Esophagus (tissue), 2 donors: ENCODE measurements around the gene BBS1. TPM values are rescaled to one million over a fixed set of nuclear protein-coding genes. Genes with fewer than 3 reads are reported as not detected.
"Not testable (repeated sequence)": the region's sequence is repeated elsewhere in the genome, so short reads cannot be mapped to it uniquely, and the experiment has no call there.

Experiments
- H3K27ac ChIP-seq, 2 donors: one replicate each; pipeline ENCODE4 v1.5.1; 2013; ENCODE audit warnings: low read depth in 2 of 2, mild to moderate bottlenecking in 2 of 2, inconsistent platforms in 1 of 2, low read length in 1 of 2, moderate library complexity in 1 of 2
- H3K27me3 ChIP-seq, 2 donors: one replicate each; pipeline ENCODE4 v1.6.1; 2013; ENCODE audit warnings: low read length in 2 of 2, control low read depth in 1 of 2, mild to moderate bottlenecking in 1 of 2; ENCODE audit not compliant: insufficient read depth in 2 of 2, control insufficient read depth in 1 of 2
- H3K36me3 ChIP-seq, 2 donors: one replicate each; pipeline ENCODE4 v1.6.1; 2013; ENCODE audit warnings: low read length in 1 of 2; ENCODE audit not compliant: control insufficient read depth in 2 of 2, insufficient read depth in 2 of 2
- H3K4me1 ChIP-seq, 2 donors: one replicate each; pipeline ENCODE4 v1.6.1; 2013; ENCODE audit warnings: low read length in 1 of 2; ENCODE audit not compliant: control insufficient read depth in 2 of 2, insufficient read depth in 2 of 2
- H3K4me3 ChIP-seq, 2 donors: one replicate each; pipeline ENCODE4 v1.5.1; 2013; ENCODE audit warnings: low read length in 2 of 2, mild to moderate bottlenecking in 2 of 2, low read depth in 1 of 2, moderate library complexity in 1 of 2
- H3K9me3 ChIP-seq, 2 donors: one replicate each; pipeline ENCODE4 v1.6.1; 2013; ENCODE audit warnings: mild to moderate bottlenecking in 2 of 2, low read depth in 1 of 2, low read length in 1 of 2, moderate library complexity in 1 of 2; ENCODE audit not compliant: control insufficient read depth in 2 of 2, insufficient read depth in 1 of 2
- WGBS, 2 donors: extraction: QIAGEN DNeasy Blood & Tissue Kit; methylation state at CpG; one replicate each; pipeline ENCODE4 v1.1.7; 2013; 5-methylcytosine and 5-hydroxymethylcytosine counted together
- polyA plus RNA-seq, 2 donors: library from polyadenylated mRNA; stranded (reverse); fragments of 200-250 nt; gene quantifications; one replicate each; pipeline ENCODE4 v1.2.3, GENCODE V29; 2013
- donor health status: healthy with polysubstance abuse.
- donor health status: Bipolar disorder and iron deficiency.

BBS1 gene
- polyA plus RNA-seq, 2 donors = 9.3 to 15.3 TPM

DNA sequence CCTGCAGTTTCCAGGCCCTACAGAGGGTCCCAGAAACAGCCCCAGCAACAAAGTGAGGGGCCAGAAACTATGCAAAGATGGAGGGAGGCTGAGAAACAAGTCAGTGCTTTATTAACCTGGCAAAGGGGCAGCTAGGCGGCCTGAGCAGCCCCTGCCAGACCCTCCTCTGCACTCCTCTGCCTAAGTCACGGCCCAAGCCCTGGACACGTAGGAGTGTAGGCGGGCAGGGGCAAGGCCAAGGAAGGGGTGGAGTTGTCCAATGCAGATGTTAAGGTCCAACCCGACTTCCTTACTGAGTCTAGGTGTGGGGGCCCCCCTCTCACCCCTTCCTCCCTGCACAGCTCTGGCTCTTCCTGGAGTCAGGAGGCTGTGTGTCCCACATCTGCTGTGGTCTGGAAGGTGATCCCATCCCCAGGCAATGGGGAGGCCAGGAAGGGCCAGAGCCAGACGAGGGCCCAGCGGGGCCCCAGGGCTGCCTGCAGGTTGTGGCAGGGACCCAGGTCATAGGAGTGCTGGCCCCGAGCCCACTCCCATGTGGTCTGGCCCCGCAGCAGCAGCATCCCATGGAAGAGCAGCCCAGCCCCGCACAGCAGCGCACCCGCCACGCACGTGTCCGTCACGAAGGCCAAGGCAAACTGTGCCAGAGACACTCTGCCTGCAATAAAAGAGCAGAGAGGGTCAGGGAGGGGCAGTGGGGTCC, 28.9 kb downstream of the BBS1 start:
- Histone ChIP-seq H3K27ac (no peak overlapping the region), H3K27me3 (no peaks in the 10 kb centered on the region), H3K4me1 (peaks cover 0 to 4% of the 10 kb centered on the region in 2 donors), H3K4me3 (no peak overlapping the region), H3K9me3 (no peaks in the 10 kb centered on the region), H3K36me3 (peaks cover 6 to 25% of the 10 kb centered on the region in 2 donors)
- 82 to 84% methylated on average over 16 of the region's 16 CpGs for WGBS, 2 donors

DNA sequence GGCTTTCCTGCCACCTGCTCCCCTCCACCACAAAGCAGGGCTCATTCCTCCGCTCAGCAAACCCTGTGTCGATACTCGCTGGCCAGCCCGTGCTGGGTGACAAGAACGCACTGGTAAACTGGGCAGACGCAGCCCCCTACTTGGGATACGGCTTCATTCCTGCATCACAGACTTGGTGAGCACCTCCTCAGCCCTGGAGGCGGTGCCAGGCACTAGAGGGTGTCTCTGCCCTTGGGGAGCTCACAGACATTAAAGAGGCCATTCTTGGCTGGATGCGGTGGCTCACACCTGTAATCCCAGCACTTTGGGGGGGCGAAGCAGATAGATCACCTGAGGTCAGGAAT, 29.4 kb downstream of the BBS1 start:
- Histone ChIP-seq H3K27ac (no peak overlapping the region), H3K36me3 (peaks cover 6 to 25% of the 10 kb centered on the region in 2 donors), H3K4me1 (peaks cover 0 to 4% of the 10 kb centered on the region in 2 donors), H3K9me3 (no peaks in the 10 kb centered on the region), H3K4me3 (no peak overlapping the region), H3K27me3 (no peaks in the 10 kb centered on the region)
- WGBS, 2 donors = 90 to 96% methylated on average over 10 of the region's 10 CpGs

DNA sequence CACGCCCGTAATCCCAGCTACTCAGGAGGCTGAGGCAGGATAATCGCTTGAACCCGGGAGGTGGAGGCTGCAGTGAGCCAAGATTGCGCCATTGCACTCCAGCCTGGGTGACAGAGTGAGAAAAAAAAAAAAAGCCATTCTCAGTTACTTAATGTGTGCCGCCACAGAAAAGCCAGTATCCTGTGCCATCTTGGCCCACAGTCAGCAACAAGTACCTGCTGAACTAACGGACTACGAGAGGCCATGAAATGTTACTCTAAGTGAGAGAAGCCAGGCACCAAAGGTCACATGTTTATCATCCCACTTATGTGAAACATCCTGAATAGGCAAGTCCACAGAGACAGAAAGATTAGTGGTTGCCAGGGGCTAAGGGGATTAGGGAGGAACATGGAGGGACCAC, 30.2 kb downstream of the BBS1 start:
- H3K4me3 ChIP-seq, H3K4me1 ChIP-seq, H3K27me3 ChIP-seq, H3K27ac ChIP-seq, H3K9me3 ChIP-seq: not testable (repeated sequence)
- 83 to 89% methylated on average over 6 to 8 of the region's 8 CpGs for WGBS, 2 donors
- peaks cover 6 to 25% of the 10 kb centered on the region in 2 donors for H3K36me3 ChIP-seq

DNA sequence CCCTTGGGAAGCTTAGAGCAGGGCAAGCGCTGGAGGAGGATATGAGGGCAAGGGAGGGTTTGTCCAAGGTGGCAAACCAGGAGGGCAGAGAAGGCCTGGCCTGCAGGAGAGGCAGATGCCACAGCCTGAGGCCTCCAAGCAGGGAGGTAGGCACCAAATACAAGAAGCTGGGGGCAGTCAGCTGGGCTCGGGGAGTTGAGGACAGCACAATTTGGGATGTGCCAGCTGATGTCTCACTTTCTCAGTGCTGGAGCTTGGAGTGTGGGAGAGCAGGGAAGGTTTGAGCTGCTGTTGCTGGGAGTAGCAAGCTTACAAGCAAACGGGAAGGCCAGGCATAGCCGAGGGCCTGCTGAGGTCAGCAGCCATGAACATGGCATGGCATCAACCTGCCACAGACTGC, 31.5 kb downstream of the BBS1 start:
- peaks cover 6 to 25% of the 10 kb centered on the region in 2 donors for H3K36me3 ChIP-seq
- 79 to 81% methylated on average over 4 of the region's 4 CpGs for WGBS, 2 donors
- H3K4me1 ChIP-seq = peaks cover 0 to 7% of the 10 kb centered on the region in 2 donors
- no peaks in the 10 kb centered on the region for H3K9me3 ChIP-seq
- no peaks in the 10 kb centered on the region for H3K27me3 ChIP-seq
- peak overlapping the region in 1 of 2 donors; percentile 3 for H3K27ac ChIP-seq
- no peak overlapping the region for H3K4me3 ChIP-seq

DNA sequence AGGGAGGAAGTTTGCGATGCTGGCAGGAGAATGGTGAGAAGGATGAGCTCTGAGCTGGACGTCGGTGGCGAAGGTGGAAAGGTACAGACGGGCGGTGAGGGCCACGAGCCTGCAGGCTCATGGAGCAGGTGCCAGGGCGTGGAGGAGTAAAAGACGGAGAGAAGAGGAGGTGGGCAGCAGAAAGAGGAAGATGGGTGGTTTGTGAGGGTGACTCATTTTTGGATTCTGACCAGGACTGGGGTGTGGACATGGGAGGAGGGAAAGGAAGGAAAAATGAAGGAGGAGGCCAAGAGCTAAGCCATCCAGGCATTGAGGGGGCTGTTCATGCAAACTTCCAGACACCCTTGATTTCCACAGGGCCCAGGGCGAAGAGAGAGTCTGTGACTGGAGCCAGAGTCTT, 31.9 kb downstream of the BBS1 start:
- no peak overlapping the region for H3K4me3 ChIP-seq
- H3K27ac ChIP-seq = peak overlapping the region in 1 of 2 donors; percentile 3
- peaks cover 6 to 25% of the 10 kb centered on the region in 2 donors for H3K36me3 ChIP-seq
- H3K27me3 ChIP-seq = no peaks in the 10 kb centered on the region
- H3K4me1 ChIP-seq = peaks cover 0 to 7% of the 10 kb centered on the region in 2 donors
- WGBS, 2 donors = 76 to 83% methylated on average over 10 of the region's 10 CpGs
- H3K9me3 ChIP-seq = no peaks in the 10 kb centered on the region

DNA sequence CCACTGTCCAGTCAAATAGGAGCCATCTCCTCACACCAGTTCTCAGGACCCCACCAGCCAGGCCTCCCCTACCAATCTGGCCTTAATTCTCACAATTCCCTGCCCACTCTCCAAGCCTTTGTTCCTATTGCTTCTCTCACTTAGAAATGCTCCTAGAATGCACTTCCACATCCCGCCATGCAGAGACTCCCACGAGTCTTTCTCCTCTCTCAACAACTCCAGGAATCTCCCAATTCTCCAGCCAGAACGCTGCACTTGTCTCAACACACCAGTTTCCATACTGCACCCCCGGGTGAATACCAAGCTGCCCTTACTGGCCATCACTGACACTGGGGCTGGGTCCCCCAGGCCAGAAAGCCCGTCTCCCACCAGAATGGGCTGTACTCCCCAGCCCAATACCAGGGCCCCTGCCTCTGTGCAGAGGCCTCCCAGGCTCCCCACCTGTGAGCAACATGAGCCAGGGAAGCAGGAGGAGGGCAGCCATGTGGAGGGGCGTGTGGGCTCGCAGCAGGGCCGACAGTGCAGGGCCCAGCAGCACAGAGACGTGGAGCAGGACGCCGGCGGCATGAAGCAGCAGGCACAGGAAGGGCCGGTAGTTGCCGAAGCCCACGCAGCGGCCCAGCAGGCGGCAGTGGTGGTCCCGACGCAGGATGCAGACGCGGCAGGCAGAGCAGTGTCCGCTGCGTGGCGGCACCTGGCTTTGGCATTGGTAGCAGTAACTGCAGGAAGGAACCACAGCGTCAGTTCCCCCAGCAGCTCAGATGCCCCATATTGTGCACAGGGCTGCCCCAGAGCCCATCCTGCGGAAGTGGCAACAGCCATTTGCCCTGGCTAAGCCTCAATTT, 33.0 kb downstream of the BBS1 start:
- Histone ChIP-seq H3K4me1 (peaks cover 0 to 7% of the 10 kb centered on the region in 2 donors), H3K9me3 (no peaks in the 10 kb centered on the region), H3K27me3 (no peaks in the 10 kb centered on the region), H3K27ac (peak overlapping the region; percentile 37 to 41), H3K4me3 (no peak overlapping the region), H3K36me3 (peaks cover 6 to 25% of the 10 kb centered on the region in 2 donors)
- WGBS, 2 donors = 46 to 51% methylated on average over 26 of the region's 26 CpGs

DNA sequence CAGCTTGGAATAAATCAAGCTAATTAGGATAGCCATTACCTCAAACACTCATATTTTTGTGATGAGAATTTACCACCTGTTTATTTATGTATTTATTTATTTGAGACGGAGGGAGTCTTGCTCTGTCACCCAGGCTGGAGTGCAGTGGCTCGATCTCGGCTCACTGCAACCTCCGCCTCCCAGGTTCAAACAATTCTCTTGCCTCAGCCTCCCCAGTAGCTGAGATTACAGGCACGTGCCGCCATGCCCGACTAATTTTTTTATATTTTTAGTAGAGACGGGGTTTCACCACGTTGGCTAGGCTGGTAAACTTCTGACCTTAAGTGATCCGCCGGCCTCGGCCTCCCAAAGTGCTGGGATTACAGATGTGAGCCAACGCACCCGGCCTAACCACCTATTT, 34.5 kb downstream of the BBS1 start:
- H3K9me3 ChIP-seq, H3K27me3 ChIP-seq, H3K4me1 ChIP-seq, H3K4me3 ChIP-seq, H3K27ac ChIP-seq: not testable (repeated sequence)
- WGBS, 2 donors = 59 to 65% methylated on average over 14 of the region's 14 CpGs
- H3K36me3 ChIP-seq = peaks cover 6 to 20% of the 10 kb centered on the region in 2 donors

DNA sequence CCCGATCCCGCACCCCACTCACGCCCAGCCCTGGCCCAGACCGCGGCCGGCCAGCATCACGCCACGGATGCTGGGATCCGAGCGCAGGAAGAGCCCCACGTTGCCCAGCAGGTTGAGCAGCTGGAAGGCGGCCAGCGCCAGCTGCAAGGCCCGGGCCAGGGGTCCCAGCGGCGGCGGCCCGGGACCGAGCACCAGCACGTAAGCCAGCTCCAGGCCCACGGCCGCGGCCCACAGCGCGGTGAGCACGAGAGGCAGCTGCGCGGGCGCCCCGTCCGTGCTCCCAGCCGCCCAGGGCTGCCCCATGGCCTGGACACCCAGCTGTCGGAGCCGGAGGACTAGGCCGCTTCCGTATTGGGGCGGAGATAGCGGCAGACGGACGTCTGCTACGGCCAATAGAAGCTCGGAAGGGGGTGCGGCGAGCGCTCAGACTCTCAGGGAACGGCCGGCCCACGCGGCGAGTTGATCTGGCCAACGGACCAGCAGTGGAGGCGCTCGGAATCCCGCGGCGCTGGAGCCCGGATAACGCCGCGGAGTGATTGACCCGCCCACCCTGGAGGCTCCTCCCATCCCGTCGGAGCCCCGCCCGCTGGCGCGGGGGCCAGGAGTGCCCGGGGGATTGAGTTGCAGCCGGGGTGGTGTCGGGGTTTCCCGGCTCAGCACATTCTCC, 35.4 kb downstream of the BBS1 start, which contains the start of gene ZDHHC24:
TSS of gene ZDHHC24 (minus strand) at position 348 of the 667 bp plus-strand sequence. CDS start at position 303, 45 bp downstream.
- Histone ChIP-seq H3K27ac (peak within 1 kb of the TSS; percentile 72 to 75), H3K4me3 (peak within 1 kb of the TSS; percentile 59 to 87), H3K4me1 (peaks cover 0 to 7% of the 10 kb centered on the region in 2 donors), H3K36me3 (peaks cover 6 to 18% of the 10 kb centered on the region in 2 donors), H3K27me3 (no peaks in the 10 kb centered on the region), H3K9me3 (no peaks in the 10 kb centered on the region)
- WGBS, 2 donors = 0 to 1% methylated on average over 64 to 71 of the region's 71 CpGs

DNA sequence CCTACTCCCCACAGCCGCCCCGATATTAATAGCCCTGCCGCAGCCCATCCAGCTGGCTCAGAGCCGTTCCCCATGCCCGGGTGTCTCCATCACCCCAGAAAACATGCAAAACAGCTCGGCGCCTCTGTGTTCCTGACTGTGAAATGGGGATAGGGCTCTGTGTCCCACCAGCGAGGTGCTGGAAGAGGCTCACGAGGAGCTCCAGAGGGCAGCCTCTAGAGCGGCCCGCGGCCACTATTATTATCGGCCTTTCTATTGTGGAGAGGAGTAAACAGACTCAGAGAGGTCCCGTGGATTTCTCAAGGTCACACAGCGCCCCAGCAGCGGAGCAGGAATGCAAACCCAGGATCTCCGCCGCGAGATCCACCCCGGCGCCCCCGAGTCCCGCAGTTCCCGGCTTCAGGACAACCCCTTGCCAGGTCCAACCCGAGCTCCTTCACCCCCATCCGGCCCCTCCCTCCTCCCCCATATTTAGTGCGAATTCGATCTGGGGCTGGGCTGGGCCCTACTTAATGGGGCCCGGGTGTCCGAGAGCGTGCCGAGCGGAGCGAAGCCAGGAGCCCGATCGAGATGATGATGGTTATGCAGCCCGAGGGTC, 36.0 kb downstream of the BBS1 start, which contains the start of gene ACTN3:
TSS of gene ACTN3 (plus strand) at position 536 of the 598 bp plus-strand sequence. CDS start at position 571, 35 bp downstream.
- peak within 1 kb of the TSS; percentile 72 to 75 for H3K27ac ChIP-seq
- H3K36me3 ChIP-seq = peaks cover 6 to 16% of the 10 kb centered on the region in 2 donors
- H3K27me3 ChIP-seq = no peaks in the 10 kb centered on the region
- H3K9me3 ChIP-seq = no peaks in the 10 kb centered on the region
- peak within 1 kb of the TSS; percentile 59 to 87 for H3K4me3 ChIP-seq
- whole genome bisulfite sequencing, 2 donors = 2% methylated on average over 37 of the region's 37 CpGs
- peaks cover 0 to 7% of the 10 kb centered on the region in 2 donors for H3K4me1 ChIP-seq
